ENCODE measurements around the gene GFOD1.
A peak's percentile ranks its signal among the peaks of the same experiment; 100 is the strongest.
"Not testable (repeated sequence)": the region's sequence is repeated elsewhere in the genome, so short reads cannot be mapped to it uniquely, and the experiment has no call there.

Gene GFOD1

GRCh38 chr6:13445005-13445743 lies 42.2 kb downstream of the GFOD1 start:
- no peak for DNase-seq (ENCODE audit: low read depth in 1 of 2, low spot score in 1 of 2)

DNA sequence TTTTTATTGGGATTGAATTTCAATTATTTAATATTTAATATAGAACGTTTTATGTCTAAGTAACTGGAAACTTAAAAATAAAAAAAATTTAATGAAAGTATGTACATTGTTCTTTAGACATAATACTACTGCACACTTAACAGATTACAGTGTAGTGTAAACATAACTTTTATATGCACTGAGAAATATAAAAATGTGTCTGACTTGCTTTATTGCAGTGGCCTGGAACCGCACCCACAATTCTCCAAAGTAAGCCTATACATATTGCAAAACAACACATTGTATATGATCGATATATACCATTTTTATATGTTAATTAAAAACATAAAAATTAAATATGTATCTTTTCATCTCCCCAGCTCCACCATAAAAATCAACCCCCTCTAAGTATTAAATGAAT lies 42.8 kb downstream of the GFOD1 start:
- no peak for DNase-seq (ENCODE audit: low read depth in 1 of 2, low spot score in 1 of 2)

- not testable (repeated sequence) for DNase-seq (ENCODE audit: low read depth in 1 of 2, low spot score in 1 of 2)
Observed at GRCh38 chr6:13443978-13444377, 43.4 kb downstream of the GFOD1 start.

GRCh38 chr6:13441778-13442177 lies 45.6 kb downstream of the GFOD1 start:
- no peak for DNase-seq (ENCODE audit: low read depth in 1 of 2, low spot score in 1 of 2)

DNA sequence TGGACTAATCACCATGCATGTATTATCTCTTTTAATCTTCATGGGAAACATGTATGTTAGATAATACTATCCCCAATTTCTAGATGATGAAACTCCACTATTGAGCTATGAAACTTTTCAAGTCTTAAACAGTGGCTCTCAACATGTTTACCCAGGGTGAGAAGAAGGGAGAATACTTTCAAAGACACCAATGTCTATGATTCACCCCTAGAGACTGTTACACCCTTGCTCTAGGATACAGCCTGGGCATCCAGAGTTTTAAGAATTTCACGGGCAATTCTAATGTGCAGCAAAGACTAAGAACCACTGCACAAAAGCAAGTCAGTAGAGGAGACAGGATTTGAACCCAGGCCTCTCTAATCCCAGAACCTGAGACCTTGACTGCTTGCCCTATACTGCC lies 47.8 kb downstream of the GFOD1 start:
- DNase-seq (ENCODE audit: low read depth in 1 of 2, low spot score in 1 of 2): no peak

- no peak for DNase-seq (ENCODE audit: low read depth in 1 of 2, low spot score in 1 of 2)
Observed at GRCh38 chr6:13438126-13438525, 49.3 kb downstream of the GFOD1 start.

GRCh38 chr6:13437218-13437996 lies 50.0 kb downstream of the GFOD1 start:
- no peak for DNase-seq (ENCODE audit: low read depth in 1 of 2, low spot score in 1 of 2)

DNA sequence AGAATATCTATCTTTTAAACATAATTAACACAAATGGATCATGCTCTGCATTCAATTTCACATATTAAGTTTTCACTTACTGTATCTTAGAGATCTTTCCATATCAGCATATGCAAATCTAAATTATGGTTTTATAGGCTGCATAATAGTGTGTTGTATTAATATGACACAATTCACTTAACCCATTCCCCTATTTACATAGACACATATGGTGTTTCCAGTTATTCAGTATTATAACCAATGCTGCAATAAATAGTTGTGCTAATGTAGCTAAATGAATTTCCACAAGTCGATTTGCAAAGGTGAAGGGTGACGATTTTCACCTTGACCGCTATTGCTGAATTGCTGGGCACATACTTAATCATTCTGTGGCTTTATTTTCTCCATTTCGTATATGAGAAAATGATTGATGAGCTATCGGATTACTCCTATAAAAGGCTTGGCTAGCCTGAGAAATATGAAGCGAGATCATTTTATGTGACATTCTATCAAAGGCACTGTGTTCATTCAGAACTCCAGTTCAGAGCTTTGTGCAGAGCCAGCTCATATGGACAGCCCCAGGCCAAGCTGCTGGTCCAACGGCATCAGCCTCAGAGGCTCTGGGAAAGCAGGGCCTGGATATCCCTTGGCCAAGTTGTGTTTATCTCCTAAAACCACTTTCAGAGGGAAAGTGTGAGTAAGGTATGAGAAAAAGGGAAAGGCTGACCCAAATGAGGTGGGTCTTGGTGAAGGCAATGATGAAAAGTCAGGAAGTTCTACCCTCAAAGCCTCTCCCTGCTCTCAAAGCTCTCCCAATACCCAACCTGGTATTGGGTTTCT lies 50.8 kb downstream of the GFOD1 start:
- no peak for DNase-seq (ENCODE audit: low read depth in 1 of 2, low spot score in 1 of 2)

GRCh38 chr6:13435477-13436246 lies 51.7 kb downstream of the GFOD1 start:
- no peak for DNase-seq (ENCODE audit: low read depth in 1 of 2, low spot score in 1 of 2)

- DNase-seq (ENCODE audit: low read depth in 1 of 2, low spot score in 1 of 2): no peak
Observed at GRCh38 chr6:13434777-13435176, 52.6 kb downstream of the GFOD1 start.

- not testable (repeated sequence) for DNase-seq (ENCODE audit: low read depth in 1 of 2, low spot score in 1 of 2)
Observed at GRCh38 chr6:13434135-13434775, 53.1 kb downstream of the GFOD1 start.

- DNase-seq (ENCODE audit: low read depth in 1 of 2, low spot score in 1 of 2): no peak
Observed at GRCh38 chr6:13433709-13434121, 53.7 kb downstream of the GFOD1 start.

GRCh38 chr6:13432526-13433184 lies 54.7 kb downstream of the GFOD1 start:
- DNase-seq (ENCODE audit: low read depth in 1 of 2, low spot score in 1 of 2): no peak

DNA sequence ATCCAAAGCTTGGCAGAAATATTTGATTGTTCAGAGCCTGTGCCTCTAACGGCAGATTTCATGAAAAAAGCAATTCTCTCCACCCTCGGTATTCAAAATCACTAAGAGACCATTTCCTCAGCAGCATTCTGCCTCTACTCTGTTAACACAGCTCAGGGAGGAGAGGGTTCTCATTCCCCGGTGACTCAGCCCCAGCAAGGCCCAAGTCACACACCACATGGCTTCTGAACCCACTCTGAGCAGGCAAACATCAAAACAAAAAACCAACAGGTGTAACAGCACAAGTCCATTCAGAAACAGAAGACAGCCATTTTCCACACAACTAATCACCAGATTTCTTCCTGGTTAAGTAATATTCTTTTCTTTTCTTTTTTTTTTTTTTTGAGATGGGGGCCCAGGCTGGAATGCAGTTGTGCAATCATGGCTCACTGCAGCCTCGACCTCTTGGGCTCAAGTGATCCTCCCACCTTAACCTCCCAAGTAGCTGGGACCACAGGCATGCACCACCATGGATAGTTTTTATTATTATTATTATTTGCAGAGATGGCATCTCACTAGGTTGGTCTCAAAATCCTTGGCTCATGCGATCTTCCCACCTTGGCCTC lies 55.4 kb downstream of the GFOD1 start:
- DNase-seq (ENCODE audit: low read depth in 1 of 2, low spot score in 1 of 2): peak in 1 of 2 donors; percentile 51

- no peak for DNase-seq (ENCODE audit: low read depth in 1 of 2, low spot score in 1 of 2)
Observed at GRCh38 chr6:13431059-13431656, 56.2 kb downstream of the GFOD1 start.

- no peak for DNase-seq (ENCODE audit: low read depth in 1 of 2, low spot score in 1 of 2)
Observed at GRCh38 chr6:13429406-13429753, 58.0 kb downstream of the GFOD1 start.

DNA sequence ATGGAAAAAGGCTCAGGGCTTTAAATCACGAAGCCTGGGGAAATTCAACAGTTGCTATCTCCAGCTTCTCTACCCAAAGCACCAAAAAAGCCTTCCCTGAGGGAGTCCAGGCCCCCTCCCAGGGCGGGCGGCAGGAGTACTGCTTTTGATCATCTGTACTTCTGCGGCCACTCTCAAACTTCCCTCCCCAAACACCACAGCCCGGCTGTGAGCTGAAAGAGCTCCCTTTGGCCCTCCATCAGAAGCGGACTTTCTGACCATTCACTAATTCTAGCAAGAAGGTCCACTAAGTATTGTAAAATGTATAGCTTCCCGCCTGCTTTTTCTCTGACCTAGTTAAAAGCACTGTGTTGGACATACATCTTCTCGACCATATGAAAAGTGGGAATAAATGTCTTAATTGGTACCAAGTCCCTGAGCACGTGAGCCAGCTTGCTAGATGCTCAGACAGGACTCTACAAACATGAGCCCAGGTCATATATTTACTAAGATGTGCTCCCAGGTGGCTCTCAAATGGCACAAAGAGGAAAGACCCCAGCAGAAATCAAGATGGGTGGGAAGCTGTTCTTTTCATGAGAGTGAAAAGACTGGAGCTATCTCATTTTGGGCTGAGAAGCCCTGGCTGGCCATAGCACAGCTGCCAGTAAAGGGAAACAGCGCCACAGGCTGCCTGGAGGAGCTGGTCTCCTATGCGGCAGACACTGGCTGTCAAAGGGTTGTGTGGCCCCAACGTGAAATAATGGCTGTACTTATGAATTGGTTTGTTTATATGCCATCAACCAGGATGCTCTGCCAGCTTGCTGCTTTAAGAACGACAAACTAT lies 58.6 kb downstream of the GFOD1 start:
- DNase-seq (ENCODE audit: low read depth in 1 of 2, low spot score in 1 of 2): no peak

Data from activated CD4-positive, alpha-beta T cell treated with anti-CD3 and anti-CD28 coated beads, Interleukin-2, amount 50 U/mL, for 24 hours (primary cell).